SK-N-MC (cell line): ENCODE data around the gene ARHGAP26.

Source experiments
- EZH2 ChIP-seq: fragments of 200-600 bp; sonication (generic); IDR thresholded peaks from one replicate; pipeline ENCODE4 v1.6.1; 2017; ENCODE audit warnings: antibody characterized with exemption
- FOXP2 ChIP-seq: optimal IDR thresholded peaks from 2 replicates; pipeline ENCODE3; 2011; ENCODE audit warnings: mild to moderate bottlenecking, moderate library complexity; ENCODE audit not compliant: insufficient read depth; ENCODE audit errors: extremely low read length, control extremely low read depth
- POLR2AphosphoS5 ChIP-seq: IDR thresholded peaks from 2 replicates; pipeline ENCODE4 v1.6.1; 2012; ENCODE audit warnings: mild to moderate bottlenecking, low read depth, low read length, borderline replicate concordance

GRCh38 chr5:142792012-142792864 is 22.1 kb downstream of the ARHGAP26 start:
- TF ChIP-seq EZH2 (no peak), POLR2AphosphoS5 (no peak), FOXP2 (no peak)
